NCI-H2029 treated with DMSO at 0.1 percent for 48 hours (cell line): ENCODE measurements around the gene ATG7.

Experiments
- DNase-seq: peaks from one replicate; lab custom pipeline; 2025; lab: John Stamatoyannopoulos, UW

Gene ATG7

DNA sequence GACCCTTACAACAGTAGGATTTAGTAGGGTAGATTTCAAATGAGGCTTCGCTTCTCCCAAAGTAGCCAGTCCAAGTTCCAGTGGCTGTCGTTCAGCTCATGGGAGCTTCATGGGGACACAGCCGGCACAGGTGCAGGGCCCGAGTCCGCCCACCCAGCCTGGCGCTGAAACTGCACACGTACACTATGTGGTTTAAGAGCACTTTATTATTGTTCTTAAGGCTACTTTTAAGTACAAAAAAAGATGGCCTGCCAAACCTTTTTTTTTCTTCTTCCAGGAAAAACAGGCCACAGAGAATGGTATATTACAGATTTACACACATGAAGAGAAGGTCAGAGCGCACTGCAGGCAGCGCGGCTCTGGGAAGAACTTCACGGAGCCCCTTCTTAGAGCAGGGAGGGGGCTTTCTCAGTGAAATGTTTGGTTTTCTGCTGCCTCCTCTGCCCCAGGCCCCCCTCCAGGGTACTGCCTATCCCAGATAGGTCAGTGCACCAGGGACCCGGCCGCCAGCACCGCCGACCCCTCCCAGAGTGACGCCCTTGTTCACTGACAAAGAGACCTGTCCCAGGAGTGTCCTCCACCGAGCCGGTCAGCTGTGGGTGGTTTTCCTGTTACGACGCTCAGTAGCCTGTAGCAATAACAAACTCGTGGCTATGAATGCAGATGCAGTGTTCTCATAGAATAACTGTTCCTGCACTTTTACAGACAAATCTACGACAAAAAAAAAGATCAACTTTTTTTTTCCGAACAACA lies 283.9 kb downstream of the ATG7 start:
- no peak for DNase-seq

DNA sequence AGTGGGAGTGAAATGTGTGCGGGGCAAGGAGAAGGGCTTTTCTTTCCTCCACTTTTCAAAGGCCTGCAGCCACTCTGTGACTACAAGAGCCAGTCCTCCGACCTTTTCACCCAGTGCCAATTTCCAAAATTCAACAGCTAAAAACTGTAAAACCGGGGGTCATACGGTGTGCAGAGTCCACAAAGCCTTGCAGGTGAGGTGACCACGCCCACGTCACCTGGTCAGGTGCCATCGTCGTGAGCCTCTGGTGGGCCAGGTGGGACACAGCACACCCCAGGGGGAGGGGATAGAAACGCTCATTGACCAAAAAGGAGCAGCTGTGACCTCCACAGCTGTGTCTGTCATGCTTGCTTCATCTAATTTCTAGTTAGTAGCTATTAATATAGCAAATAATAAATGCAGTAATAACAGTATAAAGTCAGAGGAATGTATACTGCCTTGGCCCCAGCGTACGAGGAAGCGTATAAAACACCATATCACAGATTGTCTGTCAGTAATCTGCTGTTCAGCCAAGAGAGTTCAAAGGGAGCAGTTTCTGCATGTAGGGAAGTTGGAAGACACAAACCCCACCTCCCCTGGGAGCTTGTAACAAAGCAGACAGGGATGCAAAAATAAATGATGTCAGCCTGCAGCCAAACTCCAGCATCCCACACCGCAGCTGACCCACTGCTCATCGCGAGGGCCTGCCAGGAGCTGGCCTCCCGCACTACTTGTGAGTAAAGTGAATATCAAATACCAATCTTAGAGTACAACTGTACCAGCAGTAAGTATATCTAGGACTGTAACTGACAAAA lies 284.9 kb downstream of the ATG7 start:
- DNase-seq, result no peak

GRCh38 chr3:11558002-11558401 lies 285.8 kb downstream of the ATG7 start:
- no peak for DNase-seq

- DNase-seq, result no peak
Measured at GRCh38 chr3:11558411-11558903, 286.3 kb downstream of the ATG7 start.

DNA sequence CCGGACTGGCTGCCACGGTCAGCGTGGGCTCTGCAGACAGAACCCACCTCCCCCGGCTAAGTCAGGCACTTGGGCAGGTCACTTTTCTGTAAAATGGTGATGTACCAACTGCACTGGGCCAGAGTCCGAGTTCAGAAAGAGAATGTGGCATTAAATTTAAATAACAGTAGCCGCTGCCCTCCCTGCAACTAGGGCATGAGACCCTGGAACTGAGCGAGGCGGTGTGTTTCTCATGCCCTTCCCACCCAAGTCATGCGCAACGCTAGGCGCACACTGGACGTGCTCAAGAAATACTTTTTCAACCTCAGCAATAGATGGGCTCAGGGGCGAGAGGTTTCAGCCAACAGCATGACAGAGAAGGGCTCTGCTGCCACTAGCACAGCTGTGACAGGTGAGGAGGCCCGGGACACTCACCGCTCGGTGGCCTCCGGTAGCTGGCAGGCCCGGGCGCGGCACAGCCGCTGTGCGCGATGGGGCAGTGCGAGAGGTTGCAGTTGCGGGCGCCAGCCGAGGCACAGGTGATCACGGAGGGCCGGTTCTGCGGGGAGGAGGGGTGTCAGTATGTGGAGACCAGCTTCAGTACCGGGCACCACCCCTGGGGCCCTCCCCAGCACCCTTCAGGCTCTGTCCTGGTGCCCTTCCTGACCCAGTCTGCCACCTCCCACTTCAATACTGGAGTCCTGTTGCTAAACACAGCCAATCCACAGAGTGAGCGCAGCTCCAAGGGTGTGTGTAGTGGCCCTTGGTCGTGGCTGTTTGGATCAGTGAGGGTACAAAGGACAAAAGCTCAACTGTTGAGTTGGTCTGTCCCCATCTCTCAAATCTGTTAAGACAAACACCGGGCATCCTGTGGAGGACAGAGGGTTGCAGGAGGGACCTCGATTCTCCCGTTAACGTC lies 287.0 kb downstream of the ATG7 start:
- DNase-seq, result no peak

DNA sequence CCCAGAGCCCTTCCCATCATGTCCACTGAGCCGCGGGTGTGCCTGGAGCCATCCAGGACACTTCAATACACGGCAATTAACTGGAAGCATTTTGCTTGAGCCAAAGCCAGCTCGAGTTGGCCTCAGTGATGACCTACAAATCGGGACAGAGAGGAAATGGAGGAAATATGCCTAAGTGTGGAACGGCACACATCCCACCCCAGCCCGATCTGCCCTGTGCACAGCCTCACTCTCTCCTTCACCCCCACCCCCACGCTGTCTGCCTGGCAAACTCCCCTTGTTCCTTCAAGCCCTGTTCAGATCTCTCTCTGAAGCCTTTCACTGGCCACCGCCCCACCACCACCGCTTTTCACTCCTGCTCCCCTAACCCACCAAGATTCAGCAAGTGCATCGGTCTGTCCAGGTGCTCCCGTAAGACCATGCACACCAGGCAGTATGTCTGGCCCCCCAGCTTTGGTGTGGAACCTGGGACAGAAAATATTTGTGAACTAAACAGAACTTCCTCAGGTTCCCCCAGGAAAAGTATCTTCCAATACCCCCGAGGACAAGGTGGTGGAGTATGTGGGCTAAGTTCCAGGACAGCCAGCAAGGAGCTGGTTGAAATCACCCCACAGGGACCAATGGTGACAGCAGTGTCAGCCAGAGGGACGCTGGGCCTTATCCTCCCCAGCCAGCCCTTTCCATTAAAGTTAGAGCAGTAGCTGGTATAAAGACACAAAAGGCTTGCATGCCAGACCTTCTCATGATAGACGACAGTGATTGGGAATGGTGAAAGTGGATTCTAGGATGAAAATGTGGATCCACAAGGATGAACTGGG lies 287.8 kb downstream of the ATG7 start:
- DNase-seq, result no peak

GRCh38 chr3:11560746-11561145 lies 288.5 kb downstream of the ATG7 start:
- DNase-seq, result no peak

- no peak for DNase-seq
Measured at GRCh38 chr3:11562277-11562881, 290.2 kb downstream of the ATG7 start.

GRCh38 chr3:11563159-11563864 lies 291.1 kb downstream of the ATG7 start:
- DNase-seq, result no peak

DNA sequence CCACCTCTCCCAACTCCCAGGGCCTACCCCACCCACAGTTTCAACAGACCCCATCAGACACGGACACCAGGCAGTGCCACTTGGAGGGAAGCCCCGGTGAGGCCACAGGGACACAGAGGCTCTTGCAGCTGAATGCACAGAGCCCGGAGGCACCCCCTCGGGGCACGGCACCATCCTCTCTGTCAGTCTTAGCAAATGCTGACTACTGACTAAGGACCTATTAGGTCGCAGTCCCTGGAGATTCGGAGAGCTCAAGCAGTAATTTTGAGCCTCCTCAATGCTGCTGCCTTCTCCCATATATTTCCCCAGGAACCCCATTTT lies 291.6 kb downstream of the ATG7 start:
- no peak for DNase-seq

DNA sequence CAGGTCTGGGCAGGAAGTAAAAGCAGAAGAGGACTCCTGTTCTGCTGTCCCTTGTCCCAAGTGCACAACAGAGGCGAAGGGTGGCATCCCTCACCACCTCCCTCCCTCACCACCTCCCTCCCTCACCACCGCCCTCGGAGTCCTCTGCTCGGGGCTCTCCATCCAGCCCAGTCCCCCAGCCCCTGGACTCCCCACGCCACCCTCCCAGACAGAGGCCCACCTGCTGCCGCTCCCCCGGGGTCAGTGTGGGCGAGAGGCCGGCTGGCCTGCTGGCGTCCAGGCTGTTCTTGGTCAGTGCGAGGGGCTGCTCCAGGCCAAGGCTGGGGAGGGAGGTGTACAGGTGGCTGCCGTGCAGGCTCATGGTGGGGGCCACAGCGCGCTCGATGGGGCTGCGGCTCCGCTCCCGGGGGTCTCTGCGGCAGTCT lies 292.4 kb downstream of the ATG7 start:
- no peak for DNase-seq

DNA sequence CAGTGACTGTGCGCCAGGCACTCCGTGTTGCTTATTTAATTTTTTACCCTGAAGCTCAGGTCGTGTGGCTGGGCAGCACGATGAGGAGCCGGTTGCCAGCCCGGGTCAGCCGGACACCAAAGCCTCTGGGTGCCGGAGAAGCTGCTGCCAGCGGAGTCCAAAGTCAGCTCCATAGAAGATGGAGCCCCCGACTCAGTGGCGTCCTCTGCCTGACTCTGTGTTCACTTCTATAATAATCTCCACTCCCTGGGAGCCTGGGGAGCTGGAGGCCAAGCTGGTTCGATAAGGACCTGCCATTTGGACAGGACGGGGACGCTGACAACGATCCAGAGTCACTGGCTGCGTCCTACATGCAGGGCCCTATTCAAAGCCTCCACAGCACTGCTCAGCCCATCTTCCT lies 292.9 kb downstream of the ATG7 start:
- DNase-seq, result no peak

- DNase-seq, result no peak
Measured at GRCh38 chr3:11565492-11565891, 293.3 kb downstream of the ATG7 start.

- DNase-seq, result no peak
Measured at GRCh38 chr3:11565932-11566331, 293.7 kb downstream of the ATG7 start.

DNA sequence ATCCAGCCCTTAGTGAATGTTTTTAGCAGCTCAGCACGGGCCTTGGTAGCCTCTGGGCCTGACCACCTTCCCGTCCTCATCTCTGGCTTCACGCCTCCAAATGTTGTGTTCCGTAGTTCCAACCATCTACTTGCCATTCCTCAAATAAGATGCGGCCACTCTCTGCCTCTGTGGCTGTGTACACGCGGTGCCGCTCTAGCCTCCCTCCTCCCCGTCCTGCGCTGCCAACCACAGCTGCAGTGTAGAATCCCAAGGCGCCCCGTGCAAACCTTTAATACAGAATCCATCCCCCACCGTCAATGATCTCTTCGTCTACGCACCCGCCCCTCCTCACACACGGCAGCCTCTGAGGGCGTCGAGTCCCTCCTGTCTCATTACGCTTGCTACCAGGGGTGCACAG lies 294.3 kb downstream of the ATG7 start:
- DNase-seq, result no peak

- DNase-seq, result no peak
Measured at GRCh38 chr3:11566916-11567315, 294.7 kb downstream of the ATG7 start.

DNA sequence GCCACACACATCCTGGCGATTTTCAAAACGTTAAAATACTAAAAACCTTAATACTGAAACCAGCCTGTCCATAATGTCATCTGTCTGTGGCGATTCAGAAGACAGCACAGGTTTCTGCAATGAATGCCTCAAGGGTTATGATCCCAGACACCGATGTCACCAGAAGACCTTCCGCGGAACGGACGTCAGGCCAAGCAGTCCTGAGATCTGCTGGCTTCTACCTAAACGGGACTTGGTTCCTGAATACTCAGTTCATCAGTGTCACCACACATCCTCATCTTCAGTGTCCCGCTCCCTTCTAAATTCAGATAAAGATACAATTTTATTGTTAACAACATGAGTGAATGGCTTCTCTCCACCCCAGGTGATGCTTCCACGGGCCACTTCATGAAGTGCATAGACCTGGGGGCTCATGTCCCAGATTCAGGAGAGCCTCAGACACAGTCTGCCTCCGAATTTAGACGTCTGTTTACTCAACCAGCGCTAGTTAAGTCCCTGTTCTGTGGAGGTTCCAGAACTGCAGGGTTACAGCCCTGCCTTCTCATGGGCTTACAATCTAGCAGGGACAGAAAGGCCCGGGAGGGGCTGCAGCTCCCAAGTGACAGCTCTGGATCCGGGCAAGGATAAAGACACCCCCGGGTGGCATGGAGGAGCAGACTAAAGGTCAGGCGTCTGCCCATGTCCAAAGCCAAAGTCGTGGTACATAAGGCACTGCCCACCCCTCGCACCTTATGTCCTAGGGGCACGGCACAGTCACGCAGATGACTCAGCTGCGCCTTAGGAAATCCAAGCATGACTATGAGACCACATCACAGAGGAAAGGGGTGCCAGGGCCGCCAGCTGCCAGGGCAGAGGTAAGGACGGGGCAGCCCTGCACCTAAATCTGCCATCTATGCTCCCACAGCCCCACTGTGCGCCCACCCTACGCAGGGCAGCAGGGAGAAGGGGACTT lies 295.6 kb downstream of the ATG7 start:
- no peak for DNase-seq

DNA sequence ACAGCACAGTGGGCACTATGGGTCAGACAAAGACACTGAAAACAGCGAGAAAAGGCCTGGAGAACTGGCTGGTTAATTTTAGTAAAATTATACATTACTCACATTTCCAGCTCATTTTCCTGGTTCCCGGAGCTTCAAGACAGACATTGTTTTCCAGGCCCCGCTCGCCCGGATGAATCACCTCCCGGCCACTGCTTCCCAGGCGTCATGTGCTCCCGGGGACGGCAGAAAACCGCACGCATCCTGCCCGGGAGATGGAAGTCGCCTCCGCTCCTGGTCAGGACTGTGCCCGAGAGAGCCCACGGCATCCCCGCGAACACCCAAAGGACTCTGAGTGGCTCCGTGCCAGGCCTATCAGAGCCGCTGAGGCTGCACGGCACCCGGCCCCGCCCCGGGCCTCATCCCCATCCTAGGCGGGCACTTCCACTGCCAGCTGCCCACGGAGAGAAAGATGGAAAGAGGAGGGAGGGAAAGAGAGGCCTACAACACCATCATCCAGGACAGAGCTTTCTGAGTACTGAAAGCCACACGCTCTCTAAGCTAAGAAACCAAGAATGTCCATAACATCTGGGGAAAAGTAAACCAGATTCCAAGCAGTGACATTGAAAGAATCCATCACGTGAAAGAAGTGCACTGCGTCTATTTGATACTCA lies 296.4 kb downstream of the ATG7 start:
- DNase-seq, result no peak
